CD4-positive, CD25-positive, alpha-beta regulatory T cell (primary cell): ENCODE results near the gene AOPEP. TPM values are rescaled to one million over a fixed set of nuclear protein-coding genes. Genes with fewer than 3 reads are reported as not detected.
A peak's percentile ranks its signal among the peaks of the same experiment; 100 is the strongest.

Experiments used
- ATAC-seq, 2 donors: fragments of 150-1000 bp; cut with Tn5 transposase; one replicate each; pipeline ENCODE4 v1.10.0; 2021; ENCODE audit warnings: low read depth in 2 of 2, moderate number of reproducible peaks in 2 of 2, moderate library complexity in 1 of 2
- DNase-seq, 3 donors: peaks; one replicate each; pipeline versions ENCODE4 v3.0.0 to v3.0.0-alpha.2; 2012 to 2022; ENCODE audit warnings: mixed read lengths in 1 of 3
- H3K27ac ChIP-seq: one replicate; pipeline ENCODE4 v1.7.0; 2013; ENCODE audit warnings: mild to moderate bottlenecking, low read length; ENCODE audit not compliant: insufficient read depth, poor library complexity, severe bottlenecking
- H3K27me3 ChIP-seq: one replicate; pipeline ENCODE4 v1.7.0; 2013; ENCODE audit warnings: low read length; ENCODE audit not compliant: control insufficient read depth, insufficient read depth
- H3K36me3 ChIP-seq: one replicate; pipeline ENCODE4 v1.7.0; 2013; ENCODE audit warnings: mild to moderate bottlenecking, low read length, moderate library complexity; ENCODE audit not compliant: control insufficient read depth, insufficient read depth
- H3K4me1 ChIP-seq: 2 replicates; pipeline ENCODE4 v1.7.0; 2013; ENCODE audit warnings: mild to moderate bottlenecking, low read length; ENCODE audit not compliant: insufficient read depth, control insufficient read depth, poor library complexity, severe bottlenecking
- H3K4me3 ChIP-seq: one replicate; pipeline ENCODE4 v1.7.0; 2013; ENCODE audit warnings: low read depth, mild to moderate bottlenecking, low read length, moderate library complexity
- H3K9me3 ChIP-seq, 2 experiments: 1 replicate in 1 of 2; 2 replicates in 1 of 2; pipeline ENCODE4 v1.7.0; 2013; ENCODE audit warnings: low read length in 2 of 2, mild to moderate bottlenecking in 1 of 2, moderate library complexity in 1 of 2; ENCODE audit not compliant: control insufficient read depth in 2 of 2
- H3K27ac Mint-ChIP-seq, 3 donors: one replicate each; pipeline ENCODE4 v1.8.0; 2020 to 2022; ENCODE audit warnings: mild to moderate bottlenecking in 3 of 3, mixed read lengths in 3 of 3, moderate library complexity in 2 of 3
- H3K27me3 Mint-ChIP-seq: one replicate; pipeline ENCODE4 v1.8.0; 2022; ENCODE audit warnings: mild to moderate bottlenecking, mixed read lengths
- H3K36me3 Mint-ChIP-seq: one replicate; pipeline ENCODE4 v1.8.0; 2020; ENCODE audit warnings: mixed read lengths
- H3K4me1 Mint-ChIP-seq, 4 donors: one replicate each; pipeline ENCODE4 v1.8.0; 2020 to 2022; ENCODE audit warnings: mixed read lengths in 4 of 4, mild to moderate bottlenecking in 1 of 4
- H3K4me3 Mint-ChIP-seq, 4 donors: one replicate each; pipeline ENCODE4 v1.8.0; 2020 to 2022; ENCODE audit warnings: mild to moderate bottlenecking in 4 of 4, mixed read lengths in 4 of 4, moderate library complexity in 3 of 4
- H3K9me3 Mint-ChIP-seq, 7 donors: one replicate each; pipeline ENCODE4 v1.8.0; 2020 to 2022; ENCODE audit warnings: mixed read lengths in 7 of 7, mild to moderate bottlenecking in 3 of 7, moderate library complexity in 2 of 7
- polyA plus RNA-seq, 4 donors: library from polyadenylated mRNA; unstranded; fragments of 300-500 nt; fragmentation: Illumina TruSeq; gene quantifications; one replicate each; pipeline ENCODE4 v1.2.3, GENCODE V29; 2021
- total RNA-seq: library from RNA; stranded (reverse); gene quantifications from one replicate; pipeline ENCODE4 v1.2.3, GENCODE V29; 2022

AOPEP gene
- total and polyA plus RNA-seq, 5 donors from 2014 or later = 4.6 to 12.9 (median 6.4) TPM

DNA sequence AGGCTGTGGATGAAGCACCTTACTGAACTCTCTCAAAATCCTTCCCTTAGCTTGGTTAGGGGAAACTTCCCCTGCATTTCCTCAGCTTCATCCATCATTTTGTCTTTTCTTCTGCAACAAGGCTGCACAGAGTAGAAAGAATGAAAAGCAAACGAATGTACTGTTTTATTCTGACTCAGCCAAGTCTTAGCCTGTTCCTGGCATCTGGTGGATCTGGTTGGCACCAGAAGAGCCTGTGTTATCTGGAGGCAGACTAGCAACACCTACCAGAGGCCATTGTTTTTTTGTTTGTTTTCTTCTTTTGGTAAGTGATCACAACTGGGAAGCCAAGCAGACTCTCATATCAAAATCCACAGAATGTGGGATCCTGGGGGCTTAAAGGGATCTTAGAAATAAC is 390.3 kb downstream of the AOPEP start:
- DNase-seq = no peak
- peaks cover 20% of the 10 kb centered on the region for H3K36me3 Mint-ChIP-seq
- H3K4me1 ChIP-seq = no peaks in the 10 kb centered on the region
- H3K4me3 Mint-ChIP-seq = no peak overlapping the region
- no peaks in the 10 kb centered on the region for H3K9me3 Mint-ChIP-seq
- ATAC-seq = no peak
- peaks cover 0 to 5% (median 0%) of the 10 kb centered on the region in 4 donors for H3K4me1 Mint-ChIP-seq
- H3K27me3 ChIP-seq = no peaks in the 10 kb centered on the region
- no peaks in the 10 kb centered on the region for H3K27me3 Mint-ChIP-seq
- H3K9me3 ChIP-seq = no peaks in the 10 kb centered on the region
- no peaks in the 10 kb centered on the region for H3K36me3 ChIP-seq
- H3K27ac Mint-ChIP-seq = no peak overlapping the region
- no peak overlapping the region for H3K27ac ChIP-seq
- no peak overlapping the region for H3K4me3 ChIP-seq

DNA sequence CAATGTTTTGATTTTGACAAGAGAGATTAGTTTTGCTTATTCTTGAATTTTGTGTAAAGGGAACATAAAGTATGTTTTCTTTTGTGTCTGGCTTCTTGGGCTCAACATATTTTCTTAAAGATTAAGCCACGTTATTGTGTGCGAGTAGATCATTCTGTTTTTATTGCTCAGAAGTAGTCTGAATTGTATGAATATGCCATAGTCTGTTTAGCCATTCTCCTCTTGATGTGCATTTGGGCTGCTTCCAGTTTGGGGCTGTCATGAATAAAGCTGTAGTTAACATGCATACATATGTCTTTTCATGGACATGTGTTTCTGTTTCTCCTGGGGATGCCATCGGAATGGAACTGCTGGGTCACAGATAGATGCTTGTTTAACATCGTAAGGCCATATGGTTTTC is 392.1 kb downstream of the AOPEP start:
- no peaks in the 10 kb centered on the region for H3K9me3 ChIP-seq
- no peak overlapping the region for H3K27ac Mint-ChIP-seq
- no peak overlapping the region for H3K27ac ChIP-seq
- no peaks in the 10 kb centered on the region for H3K27me3 Mint-ChIP-seq
- no peaks in the 10 kb centered on the region for H3K4me1 ChIP-seq
- no peak for ATAC-seq
- no peaks in the 10 kb centered on the region for H3K36me3 ChIP-seq
- no peaks in the 10 kb centered on the region for H3K27me3 ChIP-seq
- H3K4me3 ChIP-seq = no peak overlapping the region
- H3K36me3 Mint-ChIP-seq = peaks cover 13% of the 10 kb centered on the region
- H3K9me3 Mint-ChIP-seq = no peaks in the 10 kb centered on the region
- DNase-seq = no peak
- peaks cover 0 to 5% (median 0%) of the 10 kb centered on the region in 4 donors for H3K4me1 Mint-ChIP-seq
- no peak overlapping the region for H3K4me3 Mint-ChIP-seq

DNA sequence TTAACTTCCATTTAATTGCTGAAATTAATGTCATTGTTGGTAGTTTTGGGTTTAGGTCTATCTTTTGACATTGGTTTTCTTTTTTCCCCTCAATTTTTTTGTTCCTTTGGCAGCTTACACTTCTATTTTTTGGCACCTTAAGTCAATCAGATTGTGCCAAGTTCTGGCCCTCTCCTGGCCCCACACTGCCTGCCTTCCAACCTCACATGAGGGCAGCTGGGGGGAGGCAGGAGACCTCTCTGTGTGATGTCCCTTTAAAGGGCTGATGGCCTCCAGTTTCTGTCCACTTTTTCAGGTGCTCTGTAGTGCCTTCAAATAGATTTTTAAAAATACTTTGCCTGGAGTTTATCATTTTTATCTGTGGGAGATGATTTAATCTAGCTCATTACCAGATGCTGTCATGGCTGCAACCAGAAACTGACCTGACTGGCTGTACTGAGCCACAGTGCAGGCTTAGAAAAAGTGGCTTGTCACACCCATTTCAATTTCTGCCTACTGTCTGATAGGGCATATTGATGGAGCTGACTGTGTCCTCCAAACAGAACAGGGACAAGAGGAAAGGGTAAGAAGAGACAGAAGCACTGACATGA is 394.4 kb downstream of the AOPEP start:
- H3K4me1 ChIP-seq = no peaks in the 10 kb centered on the region
- Mint-ChIP-seq H3K9me3 (no peaks in the 10 kb centered on the region), H3K27ac (no peak overlapping the region), H3K4me1 (peaks cover 0 to under 1% (median 0%) of the 10 kb centered on the region in 4 donors), H3K36me3 (peaks cover 13% of the 10 kb centered on the region), H3K27me3 (no peaks in the 10 kb centered on the region), H3K4me3 (no peak overlapping the region)
- DNase-seq (no peak), ATAC-seq (no peak)
- no peaks in the 10 kb centered on the region for H3K9me3 ChIP-seq
- no peak overlapping the region for H3K27ac ChIP-seq
- H3K4me3 ChIP-seq = no peak overlapping the region
- H3K27me3 ChIP-seq = no peaks in the 10 kb centered on the region
- no peaks in the 10 kb centered on the region for H3K36me3 ChIP-seq

DNA sequence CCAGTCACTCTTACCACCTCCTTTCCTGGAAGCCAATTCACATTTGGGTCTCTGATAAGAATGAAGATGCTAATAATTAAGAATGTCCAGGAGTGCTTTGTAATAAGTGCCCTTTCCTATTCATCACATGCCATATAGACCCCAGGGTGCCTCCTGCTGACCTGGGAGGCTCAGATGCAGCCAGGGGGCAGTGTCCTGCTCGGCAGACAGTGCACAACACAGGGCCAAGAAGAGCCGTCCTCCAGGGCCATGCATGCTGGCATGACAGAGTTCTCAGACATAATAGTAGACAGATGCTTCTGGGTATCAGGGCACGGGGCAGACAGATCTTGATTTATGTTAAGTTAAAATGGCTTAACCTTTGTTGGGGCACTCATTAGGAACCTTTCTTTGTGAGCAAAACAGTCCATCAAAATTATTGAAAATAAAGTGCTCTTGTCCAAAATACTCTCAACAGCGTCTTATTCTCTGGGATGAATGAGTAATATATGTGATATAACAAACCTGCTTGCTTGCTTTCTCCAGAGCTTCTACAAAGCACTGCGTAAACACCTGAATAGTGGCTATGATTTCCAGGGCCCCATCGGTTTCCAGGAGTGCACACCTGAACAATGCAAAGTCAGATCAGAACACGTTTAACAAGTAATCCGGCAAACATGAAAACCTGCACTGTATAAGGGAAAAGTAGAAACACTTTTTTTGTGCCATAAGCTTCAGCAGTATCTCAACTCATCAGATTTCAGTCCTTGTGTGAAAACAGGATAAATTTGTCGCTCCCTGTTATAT is 398.3 kb downstream of the AOPEP start:
- Histone ChIP-seq H3K4me3 (no peak overlapping the region), H3K27ac (no peak overlapping the region), H3K4me1 (peaks cover 4% of the 10 kb centered on the region), H3K27me3 (no peaks in the 10 kb centered on the region), H3K36me3 (no peaks in the 10 kb centered on the region), H3K9me3 (no peaks in the 10 kb centered on the region)
- no peak for ATAC-seq
- Mint-ChIP-seq H3K36me3 (no peaks in the 10 kb centered on the region), H3K4me3 (no peak overlapping the region), H3K4me1 (peaks cover 0 to 2% (median 0%) of the 10 kb centered on the region in 4 donors), H3K9me3 (no peaks in the 10 kb centered on the region), H3K27me3 (no peaks in the 10 kb centered on the region), H3K27ac (no peak overlapping the region)
- no peak for DNase-seq

DNA sequence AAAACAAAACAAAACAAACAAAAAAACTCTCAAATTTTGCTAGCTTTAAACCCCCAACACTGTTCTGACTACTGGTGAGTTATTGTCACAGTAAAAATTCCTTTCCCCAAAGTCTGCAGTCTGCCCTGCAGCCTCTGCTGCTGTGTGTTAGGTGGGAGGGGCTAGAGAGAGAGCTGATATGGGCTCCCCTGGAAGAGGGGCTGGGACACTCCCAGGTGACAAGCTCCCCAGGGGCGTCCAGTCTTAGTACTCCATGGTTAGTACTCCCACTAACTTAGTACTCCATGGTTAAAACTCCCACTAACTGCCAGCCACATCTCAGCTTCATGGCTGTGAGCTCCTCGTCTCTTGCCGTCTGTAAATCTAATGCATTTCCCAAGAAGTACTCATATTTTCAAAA is 399.2 kb downstream of the AOPEP start:
- H3K27me3 ChIP-seq = no peaks in the 10 kb centered on the region
- peaks cover 0 to 2% (median 0%) of the 10 kb centered on the region in 4 donors for H3K4me1 Mint-ChIP-seq
- no peaks in the 10 kb centered on the region for H3K9me3 ChIP-seq
- H3K36me3 ChIP-seq = no peaks in the 10 kb centered on the region
- H3K4me3 Mint-ChIP-seq = no peak overlapping the region
- no peaks in the 10 kb centered on the region for H3K36me3 Mint-ChIP-seq
- no peak overlapping the region for H3K27ac ChIP-seq
- ATAC-seq (no peak), DNase-seq (no peak)
- H3K4me3 ChIP-seq = no peak overlapping the region
- H3K9me3 Mint-ChIP-seq = no peaks in the 10 kb centered on the region
- H3K27ac Mint-ChIP-seq = no peak overlapping the region
- H3K4me1 ChIP-seq = peaks cover 4% of the 10 kb centered on the region
- H3K27me3 Mint-ChIP-seq = no peaks in the 10 kb centered on the region

DNA sequence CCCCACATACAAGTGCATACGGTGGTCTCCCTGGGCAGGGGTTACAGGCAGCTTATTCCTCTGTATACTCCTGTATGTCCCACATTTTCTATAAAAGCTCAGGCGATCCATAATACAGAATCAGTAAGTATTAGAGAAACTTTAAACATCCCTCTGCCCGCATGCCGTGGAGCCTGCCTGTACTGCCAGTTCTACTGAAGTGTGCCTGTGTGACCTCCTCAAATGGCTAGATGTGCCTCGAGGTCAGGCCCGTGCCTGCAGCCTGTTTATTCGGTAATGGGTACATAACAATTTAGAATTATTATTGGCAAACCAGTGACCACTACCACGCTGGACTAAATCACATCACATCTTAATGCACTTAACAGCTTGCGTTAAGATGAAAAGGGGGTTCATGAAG is 400.2 kb downstream of the AOPEP start:
- Mint-ChIP-seq H3K27ac (no peak overlapping the region), H3K9me3 (no peaks in the 10 kb centered on the region), H3K4me3 (no peak overlapping the region), H3K27me3 (no peaks in the 10 kb centered on the region), H3K36me3 (no peaks in the 10 kb centered on the region), H3K4me1 (peaks cover 0 to 3% (median 1%) of the 10 kb centered on the region in 4 donors)
- Histone ChIP-seq H3K9me3 (no peaks in the 10 kb centered on the region), H3K36me3 (no peaks in the 10 kb centered on the region), H3K27me3 (no peaks in the 10 kb centered on the region), H3K4me3 (no peak overlapping the region), H3K27ac (no peak overlapping the region), H3K4me1 (peaks cover 4% of the 10 kb centered on the region)
- DNase-seq (no peak), ATAC-seq (no peak)

DNA sequence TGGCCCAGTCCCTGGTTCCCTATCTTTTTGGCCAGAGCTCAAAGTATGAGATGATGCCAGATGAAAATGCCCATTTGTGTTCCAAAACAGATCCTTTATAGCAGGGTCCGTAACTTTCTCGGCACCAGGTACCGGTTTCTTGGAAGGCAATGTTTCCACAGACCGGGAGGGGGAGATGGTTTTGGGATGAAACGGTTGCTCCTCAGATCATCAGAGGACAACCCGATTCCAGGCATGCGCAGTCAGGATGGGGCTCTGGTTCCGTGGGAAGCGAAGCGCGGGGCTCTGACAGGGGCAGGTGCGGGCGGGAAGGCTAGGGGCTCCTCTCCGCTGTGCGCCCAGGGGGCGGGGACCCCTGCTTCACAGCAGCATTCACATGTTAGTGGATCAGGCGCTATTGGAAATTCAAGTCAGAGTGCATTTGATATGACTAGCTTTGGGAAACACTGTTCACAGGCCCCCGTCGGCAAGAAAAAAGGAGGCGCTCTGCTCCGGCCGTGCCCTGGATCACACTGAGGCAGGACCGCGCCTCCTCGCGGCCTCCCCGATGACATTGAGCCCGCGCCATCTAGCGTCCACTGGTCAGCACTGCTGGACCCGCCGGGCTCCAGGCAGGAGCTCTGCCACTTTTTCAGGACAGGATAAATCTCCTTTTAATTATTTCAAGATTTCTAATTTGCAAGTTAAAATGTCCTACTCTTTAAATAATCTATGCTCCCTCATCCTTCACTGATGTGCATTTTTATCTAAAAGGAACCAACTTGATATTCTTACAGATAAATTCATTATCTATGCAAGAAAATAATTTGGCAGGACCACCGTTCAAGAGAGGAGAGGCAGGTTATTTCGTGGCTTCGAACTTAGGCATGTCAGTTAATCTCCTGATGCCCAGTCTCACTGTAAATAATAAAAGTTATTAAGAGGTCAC is 401.0 kb downstream of the AOPEP start:
- Mint-ChIP-seq H3K9me3 (no peaks in the 10 kb centered on the region), H3K36me3 (no peaks in the 10 kb centered on the region), H3K27ac (peak overlapping the region in 1 of 3 donors; percentile 31), H3K4me3 (peak overlapping the region in 1 of 4 donors; percentile 31), H3K27me3 (no peaks in the 10 kb centered on the region), H3K4me1 (peaks cover 0 to 3% (median 1%) of the 10 kb centered on the region in 4 donors)
- Histone ChIP-seq H3K4me3 (no peak overlapping the region), H3K9me3 (no peaks in the 10 kb centered on the region), H3K4me1 (peaks cover 4% of the 10 kb centered on the region), H3K36me3 (no peaks in the 10 kb centered on the region), H3K27ac (no peak overlapping the region), H3K27me3 (no peaks in the 10 kb centered on the region)
- peak; percentile 37 to 72 (median 47) for DNase-seq
- peak; percentile 69 for ATAC-seq
